HG03571 (cell line): ENCODE results near the gene CCDC74A.
"Not testable (repeated sequence)": the region's sequence is repeated elsewhere in the genome, so short reads cannot be mapped to it uniquely, and the experiment has no call there.

ENCODE experiments used
- ATAC-seq: cut with Tn5 transposase; IDR thresholded peaks from one replicate; pipeline ENCODE4 v1.9.1; 2021; ENCODE audit not compliant: unreplicated experiment

The CCDC74A gene

DNA sequence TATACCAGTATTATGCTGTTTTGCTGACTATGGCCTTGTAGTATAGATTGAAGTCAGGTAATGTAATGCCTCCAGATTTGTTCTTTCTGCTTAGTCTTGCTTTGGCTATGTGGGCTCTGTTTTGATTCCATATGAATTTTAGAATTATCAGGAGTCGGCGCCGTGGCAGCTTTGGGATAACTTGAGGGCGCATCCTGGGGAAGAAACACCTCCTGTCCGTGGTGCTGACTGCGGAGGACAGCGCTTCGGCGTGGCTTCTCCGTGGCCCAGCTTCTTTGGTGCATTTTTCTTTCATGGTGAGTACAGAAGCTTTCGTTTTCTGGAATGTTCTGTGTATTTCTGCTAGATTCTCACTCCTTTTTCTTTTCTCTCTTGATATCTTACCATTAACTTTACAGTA, 25.2 kb downstream of the CCDC74A start:
- ATAC-seq = no peak

GRCh38 chr2:131556998-131557397, 29.3 kb downstream of the CCDC74A start:
- ATAC-seq = no peak

DNA sequence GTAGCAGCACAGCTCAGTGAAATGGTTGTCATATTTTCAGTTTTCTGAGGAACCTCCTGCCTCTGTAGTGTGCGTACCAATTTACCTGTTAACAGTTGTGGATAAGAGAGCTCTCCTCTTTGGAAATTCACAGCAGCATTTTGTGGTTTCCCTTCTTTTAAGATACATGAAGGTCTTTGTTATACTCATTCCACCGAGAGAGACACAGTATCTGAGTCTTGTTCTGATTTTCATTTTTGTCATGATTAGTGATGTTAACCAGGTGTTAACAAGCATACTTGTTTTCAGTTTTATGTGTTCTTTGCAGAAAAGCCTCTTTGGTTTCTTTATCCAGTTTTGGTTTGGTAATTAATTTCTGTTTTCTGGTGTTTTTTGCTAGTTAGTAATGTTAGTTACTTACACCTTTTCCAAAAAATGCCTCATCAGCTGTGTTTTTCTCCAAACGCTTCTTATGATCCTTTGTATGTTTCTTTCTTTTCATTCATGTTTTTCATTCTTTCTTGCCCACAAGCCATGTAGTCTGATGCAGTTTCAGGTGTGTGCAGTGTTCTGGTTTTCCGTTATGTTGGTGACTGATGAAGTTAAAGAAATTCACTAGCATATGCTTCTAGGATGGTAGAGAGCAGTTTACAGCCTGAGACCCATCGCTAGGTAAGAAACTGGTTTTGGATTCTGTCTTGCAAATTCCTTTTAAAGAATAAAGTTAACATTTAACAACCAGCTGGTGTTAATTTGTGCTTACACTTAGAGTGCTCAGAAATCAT, 30.1 kb downstream of the CCDC74A start:
- ATAC-seq = no peak

DNA sequence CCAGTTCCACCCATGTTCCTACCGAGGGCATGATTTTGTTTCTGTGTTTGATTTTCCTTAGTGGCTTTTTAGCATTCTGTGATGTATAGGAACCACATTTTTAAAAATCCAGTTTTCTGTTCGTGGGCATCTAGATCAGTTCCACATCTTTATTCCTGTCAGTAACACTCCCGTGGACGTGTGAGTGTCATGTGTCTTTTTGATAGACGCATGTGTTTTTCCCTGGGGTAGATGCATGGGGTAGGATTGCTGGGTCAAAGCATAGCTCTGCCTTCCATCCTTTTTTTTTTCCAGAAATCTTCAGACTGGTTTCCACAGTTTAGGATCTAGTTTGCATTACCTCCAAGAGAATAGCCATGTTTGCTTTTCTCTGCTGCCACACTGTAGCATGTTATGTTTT, 38.7 kb downstream of the CCDC74A start:
- ATAC-seq = no peak

DNA sequence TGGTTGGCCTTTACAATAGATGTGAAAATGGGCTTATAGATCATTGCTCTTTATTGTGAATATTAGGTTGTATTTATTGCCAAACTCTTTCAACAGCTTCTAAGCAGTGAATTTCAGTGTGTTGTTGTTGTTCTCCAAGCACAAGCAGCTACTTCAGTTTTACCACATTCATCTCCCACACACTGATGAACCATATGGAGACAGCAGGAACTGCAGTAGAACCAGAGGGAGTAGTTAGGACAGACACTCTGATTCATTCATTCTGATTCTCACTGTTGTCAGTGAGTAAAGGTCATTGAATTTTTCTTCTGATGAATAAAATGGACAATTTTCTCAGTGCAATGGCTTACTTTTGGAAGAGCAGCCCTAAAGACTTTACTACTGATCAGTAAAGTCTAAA, 40.2 kb downstream of the CCDC74A start:
- no peak for ATAC-seq

DNA sequence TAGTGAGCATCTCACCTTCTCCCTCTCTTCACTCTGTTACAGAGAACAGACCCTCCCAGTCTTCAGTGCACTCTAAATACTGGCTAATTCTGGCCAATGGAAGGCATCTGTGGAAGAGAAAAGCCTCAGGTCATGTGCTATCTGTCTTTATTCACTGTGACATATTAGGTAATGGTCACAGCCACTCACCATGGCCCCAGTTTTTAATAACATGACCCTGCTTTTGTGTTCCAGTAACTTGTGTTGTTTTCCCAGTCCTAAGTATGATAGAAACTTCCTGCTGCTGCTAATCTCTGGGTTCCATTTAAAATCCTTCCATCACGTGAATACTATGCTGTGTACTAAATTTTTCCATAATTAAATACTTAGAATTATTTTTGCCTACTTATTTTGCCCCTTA, 40.7 kb downstream of the CCDC74A start:
- not testable (repeated sequence) for ATAC-seq

- ATAC-seq = no peak
Observed at GRCh38 chr2:131572175-131572574, 44.5 kb downstream of the CCDC74A start.

DNA sequence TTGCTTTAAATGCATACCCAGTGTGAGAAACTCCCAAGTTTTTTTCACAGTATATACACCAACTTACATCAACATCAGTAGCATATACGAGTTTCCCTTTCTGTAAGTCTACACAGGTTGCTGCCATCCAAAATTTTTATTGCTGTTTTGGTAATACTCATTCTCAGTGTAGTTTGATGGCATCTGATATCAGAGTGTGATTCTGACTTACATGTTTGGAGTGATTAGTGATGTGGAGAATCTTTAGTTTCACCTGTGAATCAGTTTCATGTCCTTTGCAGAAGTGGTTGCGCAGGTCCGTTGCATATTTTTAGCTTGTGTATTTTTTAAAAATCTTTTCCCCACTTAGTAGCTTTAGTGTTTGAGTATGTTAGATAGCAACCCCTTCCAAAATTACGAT, 50.1 kb downstream of the CCDC74A start:
- ATAC-seq = no peak

DNA sequence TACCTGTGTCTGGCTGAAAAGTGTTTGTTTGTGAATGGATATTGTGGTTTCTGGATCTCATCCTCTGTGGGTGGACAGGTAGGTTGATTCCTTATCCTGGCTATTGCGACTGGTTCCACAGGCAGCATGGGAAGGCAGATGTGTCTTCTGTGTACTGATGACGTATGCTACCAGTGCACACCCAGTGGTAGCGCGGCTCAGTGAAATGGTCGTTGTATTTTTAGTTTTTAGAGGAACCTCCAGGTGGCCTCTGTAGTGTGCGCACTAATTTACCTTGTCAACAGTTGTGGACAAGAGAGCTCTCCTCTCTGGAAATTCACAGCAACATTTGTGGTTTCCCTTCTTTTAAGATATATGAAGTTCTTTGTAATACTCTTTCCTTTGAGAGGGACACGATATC, 52.5 kb downstream of the CCDC74A start:
- no peak for ATAC-seq
